Astrocyte (in vitro differentiated cells and primary cell): ENCODE data around the gene DOCK10. TPM values are rescaled to one million over a fixed set of nuclear protein-coding genes. Genes with fewer than 3 reads are reported as not detected.

Experiments used
- DNase-seq: peaks from one replicate; pipeline ENCODE4 v3.0.0-alpha.2; 2010; ENCODE audit warnings: low read depth
- FAIRE-seq: peaks from 2 replicates; lab custom pipeline; 2011; peaks lifted over from hg19 to GRCh38; lab: Jason Lieb, UNC
- H2AFZ ChIP-seq: 2 replicates; pipeline ENCODE4 v1.6.0; 2012; ENCODE audit warnings: low read depth, low read length, inconsistent platforms
- H3K27ac ChIP-seq: 2 replicates; pipeline ENCODE4 v1.5.1; 2011; ENCODE audit warnings: low read depth, low read length, inconsistent platforms
- H3K27me3 ChIP-seq: 2 replicates; pipeline ENCODE4 v1.6.0; 2011; ENCODE audit warnings: low read length, inconsistent platforms; ENCODE audit not compliant: insufficient read depth
- H3K36me3 ChIP-seq: 2 replicates; pipeline ENCODE4 v1.5.1; 2011; ENCODE audit warnings: low read length, inconsistent platforms; ENCODE audit not compliant: insufficient read depth
- H3K4me1 ChIP-seq: 2 replicates; pipeline ENCODE4 v1.5.1; 2011; ENCODE audit warnings: low read length, inconsistent platforms; ENCODE audit not compliant: insufficient read depth
- H3K4me2 ChIP-seq: 2 replicates; pipeline ENCODE4 v1.6.0; 2012; ENCODE audit warnings: low read length, inconsistent platforms
- H3K4me3 ChIP-seq: 2 replicates; pipeline ENCODE4 v1.5.1; 2011; ENCODE audit warnings: low read depth, mild to moderate bottlenecking, low read length, inconsistent platforms; ENCODE audit not compliant: insufficient read depth
- H3K79me2 ChIP-seq: 2 replicates; pipeline ENCODE4 v1.6.0; 2012; ENCODE audit warnings: mild to moderate bottlenecking, low read length, inconsistent platforms; ENCODE audit not compliant: insufficient read depth
- H3K9ac ChIP-seq: 2 replicates; pipeline ENCODE4 v1.6.0; 2012; ENCODE audit warnings: mild to moderate bottlenecking, low read length, inconsistent platforms
- H3K9me3 ChIP-seq: 2 replicates; pipeline ENCODE4 v1.5.1; 2012; ENCODE audit warnings: low read depth, mild to moderate bottlenecking, low read length, inconsistent platforms; ENCODE audit not compliant: insufficient read depth
- H4K20me1 ChIP-seq: 2 replicates; pipeline ENCODE4 v1.6.0; 2012; ENCODE audit warnings: low read length, inconsistent platforms; ENCODE audit not compliant: insufficient read depth
- H3K27ac Mint-ChIP-seq: one replicate; pipeline ENCODE4 v1.8.0; 2021; ENCODE audit warnings: mild to moderate bottlenecking, mixed read lengths; ENCODE audit not compliant: unreplicated experiment
- H3K27me3 Mint-ChIP-seq: one replicate; pipeline ENCODE4 v1.8.0; 2021; ENCODE audit warnings: low read depth, mixed read lengths; ENCODE audit not compliant: unreplicated experiment
- H3K36me3 Mint-ChIP-seq: one replicate; pipeline ENCODE4 v1.8.0; 2021; ENCODE audit warnings: low read depth, mixed read lengths; ENCODE audit not compliant: unreplicated experiment
- H3K4me1 Mint-ChIP-seq: one replicate; pipeline ENCODE4 v1.8.0; 2021; ENCODE audit warnings: low read depth, mixed read lengths; ENCODE audit not compliant: unreplicated experiment
- H3K4me3 Mint-ChIP-seq: one replicate; pipeline ENCODE4 v1.8.0; 2021; ENCODE audit warnings: mild to moderate bottlenecking, moderate library complexity, mixed read lengths; ENCODE audit not compliant: unreplicated experiment
- H3K9me3 Mint-ChIP-seq: one replicate; pipeline ENCODE4 v1.8.0; 2021; ENCODE audit warnings: mild to moderate bottlenecking, mixed read lengths; ENCODE audit not compliant: unreplicated experiment
- CTCF ChIP-seq: IDR thresholded peaks from 2 replicates; pipeline ENCODE4 v1.5.1; 2011; ENCODE audit warnings: low read depth, mild to moderate bottlenecking, inconsistent platforms, low read length, moderate library complexity; ENCODE audit not compliant: insufficient read depth
- EZH2 ChIP-seq: IDR thresholded peaks from 2 replicates; pipeline ENCODE4 v1.6.1; 2012; ENCODE audit warnings: mild to moderate bottlenecking, low read length, inconsistent platforms; ENCODE audit not compliant: insufficient read depth
- total RNA-seq: library from RNA; stranded (reverse); gene quantifications from 2 replicates; pipeline ENCODE4 v1.2.1, GENCODE V29; 2021

DOCK10 gene
- total RNA-seq, 1 donor from 2014 or later: 7.7 TPM

GRCh38 chr2:225033440-225034318 lies 8.6 kb downstream of the DOCK10 start:
- DNase-seq: no peak
- no peaks in the 10 kb centered on the region for H3K27me3 ChIP-seq
- no peak overlapping the region for H2AFZ ChIP-seq
- no peaks in the 10 kb centered on the region for H3K9me3 Mint-ChIP-seq
- H3K4me3 ChIP-seq: no peak overlapping the region
- H3K4me3 Mint-ChIP-seq: no peak overlapping the region
- TF ChIP-seq CTCF (no peak), EZH2 (no peak)
- H3K27ac Mint-ChIP-seq: no peak overlapping the region
- no peak overlapping the region for H3K9ac ChIP-seq
- peaks cover 42% of the 10 kb centered on the region for H4K20me1 ChIP-seq
- H3K27ac ChIP-seq: no peak overlapping the region
- H3K9me3 ChIP-seq: no peaks in the 10 kb centered on the region
- H3K4me2 ChIP-seq: no peak overlapping the region
- FAIRE-seq: no peak
- peaks cover 5% of the 10 kb centered on the region for H3K4me1 Mint-ChIP-seq
- no peaks in the 10 kb centered on the region for H3K4me1 ChIP-seq
- H3K27me3 Mint-ChIP-seq: peaks cover 5% of the 10 kb centered on the region
- H3K36me3 ChIP-seq: no peaks in the 10 kb centered on the region
- peaks cover 74% of the 10 kb centered on the region for H3K79me2 ChIP-seq
- H3K36me3 Mint-ChIP-seq: no peaks in the 10 kb centered on the region

- Histone ChIP-seq H3K9me3 (no peaks in the 10 kb centered on the region), H2AFZ (no peak overlapping the region), H3K9ac (no peak overlapping the region), H3K4me3 (no peak overlapping the region), H3K79me2 (peaks cover 74% of the 10 kb centered on the region), H3K4me1 (no peaks in the 10 kb centered on the region), H3K4me2 (no peak overlapping the region), H3K27me3 (no peaks in the 10 kb centered on the region), H3K27ac (no peak overlapping the region), H4K20me1 (peaks cover 34% of the 10 kb centered on the region), H3K36me3 (no peaks in the 10 kb centered on the region)
- TF ChIP-seq CTCF (no peak), EZH2 (no peak)
- no peak for DNase-seq
- Mint-ChIP-seq H3K9me3 (no peaks in the 10 kb centered on the region), H3K4me1 (no peaks in the 10 kb centered on the region), H3K4me3 (no peak overlapping the region), H3K36me3 (no peaks in the 10 kb centered on the region), H3K27me3 (peaks cover 4% of the 10 kb centered on the region), H3K27ac (no peak overlapping the region)
- no peak for FAIRE-seq
Measured at GRCh38 chr2:225032246-225032645, 10.0 kb downstream of the DOCK10 start.

GRCh38 chr2:225031599-225031998 lies 10.7 kb downstream of the DOCK10 start:
- no peak overlapping the region for H2AFZ ChIP-seq
- H3K9me3 Mint-ChIP-seq: no peaks in the 10 kb centered on the region
- H3K27ac ChIP-seq: no peak overlapping the region
- peaks cover under 1% of the 10 kb centered on the region for H3K4me1 ChIP-seq
- no peaks in the 10 kb centered on the region for H3K27me3 ChIP-seq
- H3K9me3 ChIP-seq: no peaks in the 10 kb centered on the region
- H3K36me3 ChIP-seq: no peaks in the 10 kb centered on the region
- H3K4me3 Mint-ChIP-seq: no peak overlapping the region
- peaks cover 29% of the 10 kb centered on the region for H4K20me1 ChIP-seq
- peaks cover 4% of the 10 kb centered on the region for H3K27me3 Mint-ChIP-seq
- H3K4me2 ChIP-seq: no peak overlapping the region
- peaks cover 71% of the 10 kb centered on the region for H3K79me2 ChIP-seq
- H3K9ac ChIP-seq: no peak overlapping the region
- H3K4me3 ChIP-seq: no peak overlapping the region
- TF ChIP-seq CTCF (no peak), EZH2 (no peak)
- no peaks in the 10 kb centered on the region for H3K36me3 Mint-ChIP-seq
- DNase-seq: no peak
- peaks cover under 1% of the 10 kb centered on the region for H3K4me1 Mint-ChIP-seq
- no peak for FAIRE-seq
- no peak overlapping the region for H3K27ac Mint-ChIP-seq
